Neural progenitor cell (in vitro differentiated cells): ENCODE results near the gene SIGLEC1. TPM values are rescaled to one million over a fixed set of nuclear protein-coding genes. Genes with fewer than 3 reads are reported as not detected.

Source experiments
- DNase-seq: peaks from one replicate; pipeline ENCODE4 v3.0.0-alpha.2; 2016; ENCODE audit warnings: low spot score
- H2AFZ ChIP-seq: fragments of 200-600 bp; sonication (generic); replicated peaks from 2 replicates; pipeline ENCODE4 v1.6.1; 2016; ENCODE audit warnings: antibody characterized with exemption
- H3F3A ChIP-seq: fragments of 200-600 bp; sonication (generic); 2 replicates; pipeline ENCODE4 v1.6.1; 2016; ENCODE audit warnings: antibody characterized with exemption, low read depth
- H3K27ac ChIP-seq: fragments of 200-600 bp; sonication (generic); 2 replicates; pipeline ENCODE4 v1.5.1; 2016; ENCODE audit warnings: mild to moderate bottlenecking
- H3K27me3 ChIP-seq: fragments of 200-600 bp; sonication (generic); 2 replicates; pipeline ENCODE4 v1.6.1; 2016; ENCODE audit warnings: mild to moderate bottlenecking, moderate library complexity
- H3K36me3 ChIP-seq: fragments of 200-600 bp; sonication (generic); 2 replicates; pipeline ENCODE4 v1.5.1; 2016
- H3K4me1 ChIP-seq: fragments of 200-600 bp; sonication (generic); 2 replicates; pipeline ENCODE4 v1.6.1; 2016; ENCODE audit warnings: mixed run types
- H3K4me2 ChIP-seq: fragments of 200-600 bp; sonication (generic); 2 replicates; pipeline ENCODE4 v1.6.1; 2016
- H3K4me3 ChIP-seq: fragments of 200-600 bp; sonication (generic); 2 replicates; pipeline ENCODE4 v1.5.1; 2016
- H3K79me2 ChIP-seq: fragments of 200-600 bp; sonication (generic); 2 replicates; pipeline ENCODE4 v1.6.1; 2016; ENCODE audit warnings: low read depth
- H3K9ac ChIP-seq: fragments of 200-600 bp; sonication (generic); 2 replicates; pipeline ENCODE4 v1.6.1; 2016
- H3K9me3 ChIP-seq: fragments of 200-600 bp; sonication (generic); 2 replicates; pipeline ENCODE4 v1.5.1; 2016; ENCODE audit warnings: low read depth
- H4K20me1 ChIP-seq: fragments of 200-600 bp; sonication (generic); 2 replicates; pipeline ENCODE4 v1.6.1; 2016; ENCODE audit warnings: low read depth
- H3K27ac Mint-ChIP-seq: 3 replicates; pipeline ENCODE4 v1.8.0; 2021; ENCODE audit warnings: mixed read lengths
- H3K27me3 Mint-ChIP-seq: 2 replicates; pipeline ENCODE4 v1.8.0; 2022; ENCODE audit warnings: low read depth, mild to moderate bottlenecking, inconsistent platforms, moderate library complexity, mixed read lengths; ENCODE audit not compliant: insufficient read depth
- H3K36me3 Mint-ChIP-seq: 3 replicates; pipeline ENCODE4 v1.8.0; 2021; ENCODE audit warnings: mixed read lengths
- H3K4me1 Mint-ChIP-seq: 3 replicates; pipeline ENCODE4 v1.8.0; 2021; ENCODE audit warnings: mixed read lengths
- H3K4me3 Mint-ChIP-seq: 3 replicates; pipeline ENCODE4 v1.8.0; 2021; ENCODE audit warnings: mild to moderate bottlenecking, moderate library complexity, mixed read lengths
- H3K9me3 Mint-ChIP-seq: 3 replicates; pipeline ENCODE4 v1.8.0; 2020; ENCODE audit warnings: mixed read lengths
- EZH2 ChIP-seq: fragments of 200-600 bp; sonication (generic); IDR thresholded peaks from 2 replicates; pipeline ENCODE4 v1.6.1; 2017; ENCODE audit warnings: antibody characterized with exemption, mild to moderate bottlenecking, moderate library complexity
- EZH2phosphoT487 ChIP-seq: fragments of 200-600 bp; sonication (generic); IDR thresholded peaks from 2 replicates; pipeline ENCODE4 v1.6.1; 2017; ENCODE audit warnings: antibody characterized with exemption
- total RNA-seq: library from RNA; depleted of rRNA; stranded (reverse); fragments of >200 nt; gene quantifications from 2 replicates; pipeline ENCODE4 v1.2.3, GENCODE V29; 2015; ENCODE audit warnings: low replicate concordance
- TF ChIP-seq, protein P1 (sequence below): fragments of 200-600 bp; sonication (generic); IDR thresholded peaks from 2 replicates; pipeline ENCODE4 v1.5.1; 2017; ENCODE audit warnings: antibody characterized with exemption, mild to moderate bottlenecking

The SIGLEC1 gene
- total RNA-seq, 1 donor from 2014 or later = not detected

GRCh38 chr20:3686867-3687321, 25.5 kb downstream of the SIGLEC1 start:
- no peak for DNase-seq
- Histone ChIP-seq H3K27ac (no peak overlapping the region), H3K27me3 (peaks cover 27% of the 10 kb centered on the region), H3K9ac (no peak overlapping the region), H3K4me3 (no peak overlapping the region), H4K20me1 (no peaks in the 10 kb centered on the region), H3K9me3 (no peaks in the 10 kb centered on the region), H3F3A (peaks cover 7% of the 10 kb centered on the region), H3K36me3 (no peaks in the 10 kb centered on the region), H3K4me1 (peaks cover 3% of the 10 kb centered on the region), H3K4me2 (no peak overlapping the region), H2AFZ (no peak overlapping the region), H3K79me2 (no peaks in the 10 kb centered on the region)
- Mint-ChIP-seq H3K27me3 (peaks cover 24% of the 10 kb centered on the region), H3K4me3 (no peak overlapping the region), H3K27ac (peak overlapping the region; percentile 54), H3K36me3 (no peaks in the 10 kb centered on the region), H3K4me1 (peaks cover 8% of the 10 kb centered on the region), H3K9me3 (no peaks in the 10 kb centered on the region)
- no peak for TF ChIP-seq EZH2
- TF ChIP-seq EZH2phosphoT487 = no peak
- TF ChIP-seq, protein P1, sequence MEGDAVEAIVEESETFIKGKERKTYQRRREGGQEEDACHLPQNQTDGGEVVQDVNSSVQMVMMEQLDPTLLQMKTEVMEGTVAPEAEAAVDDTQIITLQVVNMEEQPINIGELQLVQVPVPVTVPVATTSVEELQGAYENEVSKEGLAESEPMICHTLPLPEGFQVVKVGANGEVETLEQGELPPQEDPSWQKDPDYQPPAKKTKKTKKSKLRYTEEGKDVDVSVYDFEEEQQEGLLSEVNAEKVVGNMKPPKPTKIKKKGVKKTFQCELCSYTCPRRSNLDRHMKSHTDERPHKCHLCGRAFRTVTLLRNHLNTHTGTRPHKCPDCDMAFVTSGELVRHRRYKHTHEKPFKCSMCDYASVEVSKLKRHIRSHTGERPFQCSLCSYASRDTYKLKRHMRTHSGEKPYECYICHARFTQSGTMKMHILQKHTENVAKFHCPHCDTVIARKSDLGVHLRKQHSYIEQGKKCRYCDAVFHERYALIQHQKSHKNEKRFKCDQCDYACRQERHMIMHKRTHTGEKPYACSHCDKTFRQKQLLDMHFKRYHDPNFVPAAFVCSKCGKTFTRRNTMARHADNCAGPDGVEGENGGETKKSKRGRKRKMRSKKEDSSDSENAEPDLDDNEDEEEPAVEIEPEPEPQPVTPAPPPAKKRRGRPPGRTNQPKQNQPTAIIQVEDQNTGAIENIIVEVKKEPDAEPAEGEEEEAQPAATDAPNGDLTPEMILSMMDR = no peak

DNA sequence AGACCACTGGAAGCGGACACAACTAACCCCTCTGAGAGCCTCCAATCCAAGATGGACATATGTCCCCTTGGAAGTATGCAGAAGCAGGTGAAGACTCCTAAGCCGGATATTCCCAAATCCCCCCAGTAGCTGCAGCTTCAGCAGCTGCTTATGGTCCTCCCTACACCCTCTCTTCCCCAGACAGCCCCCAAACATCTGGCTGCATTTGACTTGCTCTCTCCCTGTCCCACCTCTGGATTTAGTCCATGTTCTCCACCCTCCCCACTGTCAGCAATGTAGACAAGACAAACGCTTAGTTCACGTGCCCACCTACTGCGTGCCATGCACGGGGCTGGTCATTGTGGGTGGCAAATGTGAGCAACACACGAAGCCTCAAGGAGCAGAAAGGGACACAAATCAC, 26.0 kb downstream of the SIGLEC1 start:
- Histone ChIP-seq H3K79me2 (no peaks in the 10 kb centered on the region), H3K36me3 (no peaks in the 10 kb centered on the region), H3F3A (peaks cover 8% of the 10 kb centered on the region), H2AFZ (no peak overlapping the region), H3K9me3 (no peaks in the 10 kb centered on the region), H3K27me3 (peaks cover 31% of the 10 kb centered on the region), H3K4me2 (no peak overlapping the region), H3K9ac (no peak overlapping the region), H3K4me1 (peaks cover 8% of the 10 kb centered on the region), H3K4me3 (no peak overlapping the region), H3K27ac (no peak overlapping the region), H4K20me1 (no peaks in the 10 kb centered on the region)
- no peak for DNase-seq
- no peak for TF ChIP-seq EZH2phosphoT487
- TF ChIP-seq EZH2 = no peak
- TF ChIP-seq, protein P1 = no peak
- H3K4me1 Mint-ChIP-seq = peaks cover 8% of the 10 kb centered on the region
- H3K27me3 Mint-ChIP-seq = peaks cover 24% of the 10 kb centered on the region
- H3K9me3 Mint-ChIP-seq = no peaks in the 10 kb centered on the region
- no peaks in the 10 kb centered on the region for H3K36me3 Mint-ChIP-seq
- no peak overlapping the region for H3K27ac Mint-ChIP-seq
- no peak overlapping the region for H3K4me3 Mint-ChIP-seq

GRCh38 chr20:3685341-3685740, 27.1 kb downstream of the SIGLEC1 start:
- Mint-ChIP-seq H3K4me3 (no peak overlapping the region), H3K9me3 (no peaks in the 10 kb centered on the region), H3K27me3 (peaks cover 25% of the 10 kb centered on the region), H3K27ac (no peak overlapping the region), H3K36me3 (no peaks in the 10 kb centered on the region), H3K4me1 (peaks cover 13% of the 10 kb centered on the region)
- Histone ChIP-seq H3K4me2 (no peak overlapping the region), H3K9me3 (no peaks in the 10 kb centered on the region), H3K9ac (no peak overlapping the region), H2AFZ (no peak overlapping the region), H3K4me1 (peaks cover 18% of the 10 kb centered on the region), H4K20me1 (no peaks in the 10 kb centered on the region), H3K27ac (no peak overlapping the region), H3K79me2 (no peaks in the 10 kb centered on the region), H3F3A (peaks cover 15% of the 10 kb centered on the region), H3K27me3 (peaks cover 35% of the 10 kb centered on the region), H3K36me3 (no peaks in the 10 kb centered on the region), H3K4me3 (no peak overlapping the region)
- TF ChIP-seq EZH2 = no peak
- no peak for TF ChIP-seq EZH2phosphoT487
- TF ChIP-seq, protein P1 = no peak
- no peak for DNase-seq
